ENCODE results near the gene PSMB2. TPM values are rescaled to one million over a fixed set of nuclear protein-coding genes. Genes with fewer than 3 reads are reported as not detected.

The PSMB2 gene
- total and polyA plus RNA-seq, 2 of the 8 experiments (the other 6 are each of a cell fraction or from before 2014, with no cell fraction given): 91.4 to 101 TPM

DNA sequence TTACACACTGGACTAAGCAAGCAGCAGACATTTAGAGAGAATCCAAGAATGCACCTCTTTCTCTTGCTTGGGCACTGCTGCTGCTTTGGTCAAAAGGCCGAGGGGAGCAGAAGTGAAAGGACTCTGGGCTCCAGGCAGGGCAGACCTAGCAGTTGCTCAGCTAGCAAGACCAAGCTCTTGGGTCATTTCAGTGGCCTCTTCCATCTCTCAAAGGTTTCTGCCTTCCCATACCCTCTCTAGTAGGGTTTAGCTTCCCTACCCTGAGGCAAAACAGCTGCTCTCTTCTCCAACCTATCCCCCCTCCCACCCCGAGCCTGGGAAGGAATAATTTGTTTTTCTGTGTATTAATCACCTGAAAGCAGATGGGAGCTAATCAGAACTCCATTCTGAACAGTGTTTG, 42.4 kb downstream of the PSMB2 start:
- Histone ChIP-seq H3K4me3 (ENCODE audit: extremely low read depth in 1 of 4, insufficient read depth in 2 of 4, low read depth in 3 of 4, low read length in 4 of 4) (no peak overlapping the region), H2BK20ac (ENCODE audit: low read length) (no peak overlapping the region), H2BK5ac (ENCODE audit: low read depth, low read length) (no peak overlapping the region), H3K79me2 (ENCODE audit: control insufficient read depth in 1 of 2, insufficient read depth in 2 of 2, low read length in 2 of 2) (no peaks in the 10 kb centered on the region), H3K79me1 (ENCODE audit: low read depth, low read length) (no peaks in the 10 kb centered on the region), H3K14ac (ENCODE audit: insufficient read length) (no peak overlapping the region), H2AFZ (ENCODE audit: low read length) (no peak overlapping the region), H2BK120ac (replicated peaks; ENCODE audit: low read depth, low read length) (no peak overlapping the region), H2BK12ac (ENCODE audit: low read depth, low read length) (no peak overlapping the region), H3K56ac (replicated peaks; ENCODE audit: insufficient read length, low read depth, low read length) (no peak overlapping the region), H4K20me1 (replicated peaks in 1 of 2; ENCODE audit: control insufficient read depth in 1 of 2, insufficient read depth in 2 of 2, low read length in 2 of 2) (peaks cover 0 to 6% of the 10 kb centered on the region in 2 experiments), H4K91ac (replicated peaks; ENCODE audit: insufficient read length, low read length) (no peak overlapping the region), H3K18ac (ENCODE audit: extremely low read depth, low read length) (no peak overlapping the region), H4K8ac (ENCODE audit: extremely low read depth, insufficient read depth, low read length) (no peak overlapping the region), H3K9me3 (ENCODE audit: insufficient read depth in 2 of 2, low read depth in 1 of 2, low read length in 1 of 2) (no peaks in the 10 kb centered on the region), H3K9ac (replicated peaks in 1 of 4; ENCODE audit: extremely low read depth in 1 of 4, low read depth in 3 of 4, low read length in 3 of 4) (no peak overlapping the region), H3K27me3 (replicated peaks in 1 of 4; ENCODE audit: control insufficient read depth in 3 of 4, extremely low read depth in 1 of 4, insufficient read depth in 3 of 4, low read length in 3 of 4) (no peaks in the 10 kb centered on the region), H3K23ac (ENCODE audit: insufficient read length) (no peak overlapping the region), H3K27ac (ENCODE audit: low read depth, low read length) (no peak overlapping the region), H4K5ac (ENCODE audit: insufficient read length, low read depth, low read length) (no peak overlapping the region), H3K23me2 (ENCODE audit: low read depth, low read length) (no peaks in the 10 kb centered on the region), H3K4me2 (ENCODE audit: insufficient read depth in 1 of 2, low read depth in 2 of 2, low read length in 2 of 2) (no peak overlapping the region), H3K4ac (replicated peaks; ENCODE audit: insufficient read length, low read depth, low read length) (no peak overlapping the region), H2AK5ac (ENCODE audit: low read depth, low read length) (no peak overlapping the region), H3K36me3 (ENCODE audit: control insufficient read depth in 2 of 4, insufficient read depth in 4 of 4, low read length in 3 of 4) (peaks cover 0 to 26% (median 15%) of the 10 kb centered on the region in 4 experiments; a peak in 4 of 8 replicates), H2BK15ac (ENCODE audit: low read length) (no peak overlapping the region), H3K4me1 (replicated peaks in 1 of 4; ENCODE audit: control insufficient read depth in 3 of 4, insufficient read depth in 4 of 4, low read length in 3 of 4) (no peaks in the 10 kb centered on the region)
- TF ChIP-seq SAP30 (IDR thresholded peaks at IDR 0.05; ENCODE audit: insufficient read depth, insufficient replicate concordance, low read length): no peak
- no peak for TF ChIP-seq BACH1 (IDR thresholded peaks at IDR 0.05; ENCODE audit: low read length)
- TF ChIP-seq NANOG (IDR thresholded peaks at IDR 0.05; ENCODE audit: insufficient read depth, low read depth, low read length, poor library complexity, severe bottlenecking): no peak
- TF ChIP-seq SRF (IDR thresholded peaks at IDR 0.05; ENCODE audit: low read depth, low read length): no peak
- no peak for TF ChIP-seq JUN (IDR thresholded peaks at IDR 0.05; ENCODE audit: low read depth, low read length)
- TF ChIP-seq SUZ12 (IDR thresholded peaks at IDR 0.05; ENCODE audit: low read length): no peak
- no peak for TF ChIP-seq SP1 (IDR thresholded peaks at IDR 0.05; ENCODE audit: low read depth, low read length)
- TF ChIP-seq YY1 (IDR thresholded peaks at IDR 0.05; ENCODE audit: low read depth, low read length): no peak
- no peak for TF ChIP-seq GTF2F1 (IDR thresholded peaks at IDR 0.05; ENCODE audit: borderline replicate concordance, low read depth, low read length)
- TF ChIP-seq KDM4A (IDR thresholded peaks at IDR 0.05; ENCODE audit: low read depth, low read length, severe bottlenecking): no peak
- 87% methylated on average over 2 of the region's 2 CpGs; no CpG with 5 or more reads in 1 of the 2 experiments for WGBS, 2 experiments (ENCODE audit: extremely low coverage in 1 of 2, insufficient coverage in 1 of 2, insufficient read length in 1 of 2, insufficient replicate concordance in 2 of 2, low coverage in 1 of 2, low lambda C conversion rate in 2 of 2, missing lambda C conversion rate in 1 of 2)
- DNase-seq (ENCODE audit: low read depth in 1 of 2, low spot score in 2 of 2) (no peak), FAIRE-seq (no peak)
- CTCF ChIA-PET (ENCODE audit: partially characterized antibody): interaction anchor here (0.6 to 7.8 kb wide), 4 partner anchors 30 to 130 kb away, joined by 3 to 38 read pairs (median 3); no protein-coding TSS in a partner anchor
- POLR2A ChIA-PET (ENCODE audit: partially characterized antibody): interaction anchor here (0.7 to 3.0 kb wide), 2 partner anchors 13 to 123 kb away, joined by 3 to 10 read pairs; no protein-coding TSS in a partner anchor

Data from H1 (cell line).